ES-I3 (cell line): Measurements from ENCODE around the gene PRICKLE4.

Source experiments
- H3K36me3 ChIP-seq: 2 replicates; pipeline ENCODE4 v1.6.1; 2013; ENCODE audit warnings: mild to moderate bottlenecking, low read length, control low read depth, moderate library complexity; ENCODE audit not compliant: insufficient read depth
- H3K4me1 ChIP-seq: 2 replicates; pipeline ENCODE4 v1.6.1; 2013; ENCODE audit warnings: mild to moderate bottlenecking, control low read depth, low read length; ENCODE audit not compliant: insufficient read depth
- H3K9ac ChIP-seq: 2 replicates; pipeline ENCODE4 v1.6.1; 2013; ENCODE audit warnings: low read depth, mild to moderate bottlenecking, low read length, moderate library complexity
- H3K9me3 ChIP-seq: 2 replicates; pipeline ENCODE4 v1.6.1; 2013; ENCODE audit warnings: mild to moderate bottlenecking, low read length, moderate library complexity; ENCODE audit not compliant: control insufficient read depth, insufficient read depth

PRICKLE4 gene

GRCh38 chr6:41740366-41741162 is 40.0 kb upstream of the PRICKLE4 start:
- Histone ChIP-seq H3K36me3 (no peaks in the 10 kb centered on the region), H3K9ac (no peak overlapping the region), H3K9me3 (no peaks in the 10 kb centered on the region), H3K4me1 (peaks cover 7% of the 10 kb centered on the region; the same call in 1 of the 2 replicates)

DNA sequence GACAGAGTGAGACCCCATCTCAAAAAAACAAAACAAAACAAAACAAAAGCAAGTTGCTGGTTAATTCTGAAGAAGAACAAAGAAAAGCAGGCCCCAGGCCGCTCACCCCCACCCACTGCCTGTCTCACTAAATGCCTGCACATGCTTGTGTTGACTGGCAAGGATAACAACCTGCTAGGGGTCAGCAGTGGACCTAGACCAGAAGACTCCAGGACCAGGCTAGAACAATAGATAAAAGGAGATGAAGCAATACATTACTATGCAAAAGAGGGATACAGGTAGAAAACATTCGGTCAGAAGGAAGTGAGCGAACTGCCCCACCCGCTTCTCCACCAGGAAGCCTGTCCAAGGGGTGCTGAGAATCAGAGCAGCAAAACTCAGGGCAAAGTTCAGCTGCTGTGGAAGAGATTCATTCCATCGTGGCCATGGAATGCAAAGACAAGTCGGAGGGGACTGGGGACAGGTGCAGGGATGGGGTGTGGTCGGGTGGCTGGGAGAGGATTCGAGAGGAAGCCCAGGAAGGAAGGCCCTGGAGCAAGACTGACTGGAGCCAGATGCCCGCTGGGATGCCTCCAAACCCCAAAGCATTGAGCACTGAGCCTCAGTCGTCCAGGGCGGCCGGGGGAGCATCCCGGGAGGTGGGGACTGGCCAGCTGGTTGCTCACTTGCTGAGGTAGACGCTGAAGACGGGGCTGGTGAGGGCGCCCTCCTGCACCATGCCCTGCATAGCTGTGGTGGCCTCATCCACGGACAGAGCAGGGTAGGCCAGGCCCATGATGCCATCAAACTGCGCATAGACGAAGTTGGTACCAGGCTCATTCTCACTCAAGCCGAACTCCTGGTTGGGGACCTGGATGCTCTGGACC is 38.7 kb upstream of the PRICKLE4 start:
- Histone ChIP-seq H3K4me1 (peaks cover 4% of the 10 kb centered on the region; the same call in 1 of the 2 replicates), H3K36me3 (no peaks in the 10 kb centered on the region), H3K9ac (no peak overlapping the region), H3K9me3 (no peaks in the 10 kb centered on the region)

- Histone ChIP-seq H3K9ac (no peak overlapping the region), H3K4me1 (peaks cover 4% of the 10 kb centered on the region; the same call in 1 of the 2 replicates), H3K9me3 (no peaks in the 10 kb centered on the region), H3K36me3 (no peaks in the 10 kb centered on the region)
Observed at GRCh38 chr6:41743406-41744235, 37.0 kb upstream of the PRICKLE4 start.

GRCh38 chr6:41744236-41744787 is 36.3 kb upstream of the PRICKLE4 start:
- no peaks in the 10 kb centered on the region for H3K9me3 ChIP-seq
- H3K9ac ChIP-seq, result no peak overlapping the region
- no peaks in the 10 kb centered on the region for H3K36me3 ChIP-seq
- H3K4me1 ChIP-seq, result no peaks in the 10 kb centered on the region

- H3K4me1 ChIP-seq, result no peaks in the 10 kb centered on the region
- H3K9me3 ChIP-seq, result no peaks in the 10 kb centered on the region
- no peaks in the 10 kb centered on the region for H3K36me3 ChIP-seq
- no peak overlapping the region for H3K9ac ChIP-seq
Observed at GRCh38 chr6:41746107-41746506, 34.5 kb upstream of the PRICKLE4 start.

- H3K4me1 ChIP-seq, result no peaks in the 10 kb centered on the region
- H3K9ac ChIP-seq, result no peak within 1 kb of the TSS
- no peaks in the 10 kb centered on the region for H3K36me3 ChIP-seq
- H3K9me3 ChIP-seq, result no peaks in the 10 kb centered on the region
Observed at GRCh38 chr6:41747256-41748101, 33.1 kb upstream of the PRICKLE4 start, which contains the start of gene PGC. Gene PGC, minus strand, starts transcription at chr6:41747397. Its CDS starts 63 bp downstream, at chr6:41747334.

- Histone ChIP-seq H3K9me3 (no peaks in the 10 kb centered on the region), H3K9ac (no peak overlapping the region), H3K36me3 (no peaks in the 10 kb centered on the region), H3K4me1 (no peaks in the 10 kb centered on the region)
Observed at GRCh38 chr6:41748102-41748477, 32.5 kb upstream of the PRICKLE4 start.

DNA sequence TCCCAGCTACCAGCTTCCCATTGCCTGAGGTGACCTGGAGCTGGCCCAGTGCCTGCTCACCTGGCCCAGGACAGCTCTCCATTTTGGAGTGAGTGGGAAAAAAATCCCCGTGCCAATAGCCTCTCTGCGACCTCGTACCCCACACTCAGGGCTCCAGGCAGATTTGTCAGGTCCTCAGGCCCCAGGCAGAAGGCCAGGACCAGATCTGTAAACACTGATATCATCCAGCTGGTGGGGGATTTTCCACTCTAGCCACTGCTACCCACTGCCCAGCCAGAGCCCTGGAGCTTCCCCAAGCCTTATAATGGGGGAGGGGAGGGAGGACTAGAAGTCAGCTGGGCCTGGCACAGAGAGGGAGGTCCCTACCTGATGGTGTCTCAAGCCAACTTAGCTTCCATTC is 32.0 kb upstream of the PRICKLE4 start:
- no peak overlapping the region for H3K9ac ChIP-seq
- no peaks in the 10 kb centered on the region for H3K36me3 ChIP-seq
- no peaks in the 10 kb centered on the region for H3K9me3 ChIP-seq
- H3K4me1 ChIP-seq, result no peaks in the 10 kb centered on the region

DNA sequence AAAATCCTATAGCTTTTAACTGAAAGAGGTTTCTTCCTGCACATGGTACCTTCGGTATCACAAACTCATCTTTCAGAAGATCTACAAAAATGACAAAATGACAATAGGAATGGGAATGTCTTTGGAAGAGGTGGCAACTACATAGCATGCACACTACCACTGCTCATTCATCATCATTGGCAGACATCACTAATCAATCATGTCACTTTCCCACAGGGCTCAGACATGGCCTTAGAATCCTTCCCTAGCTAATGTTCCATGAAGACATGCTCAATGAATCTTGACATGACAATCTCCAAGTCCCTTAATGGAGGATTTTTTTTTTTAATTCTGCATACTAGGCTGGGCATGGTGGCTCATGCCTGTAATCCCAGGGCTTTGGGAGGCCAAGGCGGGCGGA is 30.2 kb upstream of the PRICKLE4 start:
- H3K4me1 ChIP-seq, result no peaks in the 10 kb centered on the region
- H3K9me3 ChIP-seq, result no peaks in the 10 kb centered on the region
- no peak overlapping the region for H3K9ac ChIP-seq
- H3K36me3 ChIP-seq, result no peaks in the 10 kb centered on the region

GRCh38 chr6:41755895-41756294 is 24.7 kb upstream of the PRICKLE4 start:
- no peaks in the 10 kb centered on the region for H3K36me3 ChIP-seq
- H3K9ac ChIP-seq, result no peak overlapping the region

DNA sequence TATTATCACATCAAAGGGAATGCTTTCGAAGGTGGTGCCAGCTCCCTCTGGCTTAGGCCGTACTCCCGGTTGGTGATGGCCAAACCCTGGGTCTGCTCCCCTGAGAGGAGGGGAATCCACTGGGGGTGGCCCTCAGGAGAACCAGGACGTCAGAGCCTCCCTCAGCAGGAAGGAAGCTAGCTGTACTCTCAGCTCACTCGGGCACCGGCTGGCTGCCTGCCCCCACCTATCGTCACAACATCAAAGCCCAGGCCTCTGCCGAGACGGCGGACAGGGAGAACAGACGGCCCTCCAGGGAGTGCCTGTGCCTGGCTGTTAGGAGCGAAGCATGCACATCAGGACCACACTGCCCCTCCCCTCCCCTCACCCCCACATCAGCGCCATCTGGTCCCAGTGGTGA is 24.2 kb upstream of the PRICKLE4 start:
- no peak overlapping the region for H3K9ac ChIP-seq

More at GRCh38 chr6:41755895-41756294, 24.7 kb upstream of the PRICKLE4 start:
- Histone ChIP-seq H3K9me3 (no peaks in the 10 kb centered on the region), H3K4me1 (no peaks in the 10 kb centered on the region)

DNA sequence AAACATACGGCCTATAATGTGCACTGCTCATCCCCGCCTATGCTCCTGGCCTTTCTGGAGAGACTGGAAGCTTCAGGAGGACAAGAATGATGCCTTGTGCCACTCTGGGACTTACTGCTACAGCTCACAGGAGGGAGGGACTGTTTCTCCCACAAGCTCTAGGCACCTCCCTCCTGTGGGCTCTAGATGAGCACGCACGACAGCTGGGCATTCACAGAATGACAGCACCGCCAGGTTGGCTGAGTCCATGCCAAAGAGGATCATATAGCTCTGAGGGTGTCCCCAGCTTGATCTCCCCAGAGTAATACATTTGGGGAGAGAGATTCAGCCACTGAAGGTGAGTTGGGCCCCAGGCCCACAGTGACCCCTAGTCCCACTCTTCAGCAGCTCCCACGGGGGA is 23.3 kb upstream of the PRICKLE4 start:
- no peak overlapping the region for H3K9ac ChIP-seq
- H3K4me1 ChIP-seq, result no peaks in the 10 kb centered on the region
- H3K9me3 ChIP-seq, result no peaks in the 10 kb centered on the region
- H3K36me3 ChIP-seq, result no peaks in the 10 kb centered on the region

More for the DNA sequence above, 24.2 kb upstream of the PRICKLE4 start:
- Histone ChIP-seq H3K36me3 (no peaks in the 10 kb centered on the region), H3K4me1 (no peaks in the 10 kb centered on the region), H3K9me3 (no peaks in the 10 kb centered on the region)

GRCh38 chr6:41757931-41758640 is 22.5 kb upstream of the PRICKLE4 start:
- no peaks in the 10 kb centered on the region for H3K36me3 ChIP-seq
- H3K9me3 ChIP-seq, result no peaks in the 10 kb centered on the region
- no peaks in the 10 kb centered on the region for H3K4me1 ChIP-seq
- no peak overlapping the region for H3K9ac ChIP-seq
